GM18870 (cell line): ENCODE measurements around the gene ERO1B.
"Not testable (repeated sequence)": the region's sequence is repeated elsewhere in the genome, so short reads cannot be mapped to it uniquely, and the experiment has no call there.

Experiments used
- ATAC-seq: cut with Tn5 transposase; IDR thresholded peaks from one replicate; pipeline ENCODE4 v1.9.1; 2021; ENCODE audit warnings: moderate library complexity; ENCODE audit not compliant: unreplicated experiment

Gene ERO1B

GRCh38 chr1:236281654-236282424 is at the start of gene ERO1B:
Gene ERO1B, minus strand, starts transcription at chr1:236281958. Its CDS starts 175 bp downstream, at chr1:236281783.
- peak; percentile 68 for ATAC-seq

- ATAC-seq, result not testable (repeated sequence)
Observed at GRCh38 chr1:236331412-236331811, 49.7 kb upstream of the ERO1B start.

GRCh38 chr1:236326432-236326831 is 44.7 kb upstream of the ERO1B start:
- ATAC-seq, result no peak

GRCh38 chr1:236325567-236325966 is 43.8 kb upstream of the ERO1B start:
- ATAC-seq, result no peak

GRCh38 chr1:236323819-236324411 is 42.2 kb upstream of the ERO1B start:
- ATAC-seq, result no peak

- no peak for ATAC-seq
Observed at GRCh38 chr1:236322566-236323409, 41.0 kb upstream of the ERO1B start.

- ATAC-seq, result no peak
Observed at GRCh38 chr1:236321101-236321500, 39.3 kb upstream of the ERO1B start.

GRCh38 chr1:236320671-236321070 is 38.9 kb upstream of the ERO1B start:
- ATAC-seq, result no peak

GRCh38 chr1:236320214-236320613 is 38.5 kb upstream of the ERO1B start:
- ATAC-seq, result no peak

- no peak for ATAC-seq
Observed at GRCh38 chr1:236316437-236316836, 34.7 kb upstream of the ERO1B start.

GRCh38 chr1:236315518-236315917 is 33.8 kb upstream of the ERO1B start:
- no peak for ATAC-seq

- ATAC-seq, result no peak
Observed at GRCh38 chr1:236315092-236315491, 33.3 kb upstream of the ERO1B start.

GRCh38 chr1:236314050-236314449 is 32.3 kb upstream of the ERO1B start:
- not testable (repeated sequence) for ATAC-seq

GRCh38 chr1:236313427-236313826 is 31.7 kb upstream of the ERO1B start:
- no peak for ATAC-seq

GRCh38 chr1:236311040-236311439 is 29.3 kb upstream of the ERO1B start:
- ATAC-seq, result no peak

- no peak for ATAC-seq
Observed at GRCh38 chr1:236308827-236309226, 27.1 kb upstream of the ERO1B start.

GRCh38 chr1:236307435-236307834 is 25.7 kb upstream of the ERO1B start:
- ATAC-seq, result no peak

- ATAC-seq, result no peak
Observed at GRCh38 chr1:236304682-236305081, 22.9 kb upstream of the ERO1B start.

- peak; percentile 64 for ATAC-seq
Observed at GRCh38 chr1:236303675-236304074, 21.9 kb upstream of the ERO1B start.

GRCh38 chr1:236302941-236303340 is 21.2 kb upstream of the ERO1B start:
- ATAC-seq, result no peak

GRCh38 chr1:236301958-236302335 is 20.2 kb upstream of the ERO1B start:
- ATAC-seq, result no peak
